ENCODE measurements around the gene CAPN8.

GRCh38 chr1:223714849-223715603 lies 49.5 kb upstream of the CAPN8 start:
- TF ChIP-seq CTCF (IDR thresholded peaks at IDR 0.05 in 8 of 11, conservative IDR thresholded peaks at IDR 0.05 in 3 of 11) (no peak), POLR2AphosphoS5 (IDR thresholded peaks at IDR 0.05) (no peak)

Measured in spleen (tissue), 7 donors.